Measurements from ENCODE around the gene BCKDK. TPM values are rescaled to one million over a fixed set of nuclear protein-coding genes. Genes with fewer than 3 reads are reported as not detected.

BCKDK gene
- total RNA-seq, result 42.4 and 43.5 TPM in 2 replicates
- long read RNA-seq, transcript BCKDK-201 (12 exons, 2,128 nt), result major isoform, 12 of 20 reads
- long read RNA-seq, partial matches to known transcripts, result 4 of 20 reads
- long read RNA-seq, other reads (novel, unspliced or antisense), result 2 of 20 reads

DNA sequence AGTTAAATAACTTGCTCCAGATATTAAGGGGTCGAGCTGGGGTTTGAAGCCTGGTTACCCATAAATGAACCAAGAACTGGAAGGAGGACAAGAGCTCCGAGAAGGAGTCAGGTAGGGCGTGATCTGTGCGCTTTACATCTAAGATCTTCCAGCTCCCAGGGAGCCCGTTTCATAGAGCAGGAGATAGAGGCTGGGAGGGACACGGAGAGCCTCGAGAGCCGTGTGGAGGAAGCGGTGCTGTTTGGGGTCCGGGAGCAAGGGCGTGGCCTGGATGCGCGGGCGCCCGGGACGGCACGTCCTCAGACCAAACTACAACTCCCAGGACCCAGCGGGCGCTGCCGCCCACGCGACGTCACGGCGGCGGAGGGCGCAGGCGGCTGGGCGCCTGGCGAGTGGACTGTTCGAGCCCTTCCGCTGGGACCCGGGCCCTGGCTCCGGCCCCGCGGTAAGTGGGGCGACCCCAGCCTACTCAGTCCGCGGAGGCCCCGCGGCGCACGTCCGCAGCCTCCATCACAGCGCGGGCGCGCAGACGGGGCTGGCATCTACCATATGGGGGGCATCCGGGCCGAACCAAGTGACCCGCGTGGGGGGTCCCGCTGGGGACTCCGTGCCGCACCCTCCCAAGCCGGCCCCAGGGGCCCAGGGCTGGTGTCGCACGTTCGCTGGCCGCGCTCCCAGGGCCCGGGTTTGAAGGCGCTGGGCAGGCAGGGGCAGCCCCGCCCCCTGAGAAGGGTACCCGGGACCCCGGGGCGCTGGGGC, at the start of gene BCKDK:
TSS of gene BCKDK (plus strand) at position 352 of the 759 bp plus-strand sequence. CDS start 838 bp downstream, outside the sequence.
- Mint-ChIP-seq H3K9me3 (no peaks in the 10 kb centered on the region), H3K4me3 (peak within 1 kb of the TSS; percentile 90), H3K27ac (ENCODE audit: unreplicated experiment) (no peak within 1 kb of the TSS), H3K27me3 (ENCODE audit: low read depth) (no peaks in the 10 kb centered on the region), H3K36me3 (ENCODE audit: low read depth) (peaks cover 3% of the 10 kb centered on the region), H3K4me1 (peaks cover 16% of the 10 kb centered on the region)
- TF ChIP-seq, protein P1, sequence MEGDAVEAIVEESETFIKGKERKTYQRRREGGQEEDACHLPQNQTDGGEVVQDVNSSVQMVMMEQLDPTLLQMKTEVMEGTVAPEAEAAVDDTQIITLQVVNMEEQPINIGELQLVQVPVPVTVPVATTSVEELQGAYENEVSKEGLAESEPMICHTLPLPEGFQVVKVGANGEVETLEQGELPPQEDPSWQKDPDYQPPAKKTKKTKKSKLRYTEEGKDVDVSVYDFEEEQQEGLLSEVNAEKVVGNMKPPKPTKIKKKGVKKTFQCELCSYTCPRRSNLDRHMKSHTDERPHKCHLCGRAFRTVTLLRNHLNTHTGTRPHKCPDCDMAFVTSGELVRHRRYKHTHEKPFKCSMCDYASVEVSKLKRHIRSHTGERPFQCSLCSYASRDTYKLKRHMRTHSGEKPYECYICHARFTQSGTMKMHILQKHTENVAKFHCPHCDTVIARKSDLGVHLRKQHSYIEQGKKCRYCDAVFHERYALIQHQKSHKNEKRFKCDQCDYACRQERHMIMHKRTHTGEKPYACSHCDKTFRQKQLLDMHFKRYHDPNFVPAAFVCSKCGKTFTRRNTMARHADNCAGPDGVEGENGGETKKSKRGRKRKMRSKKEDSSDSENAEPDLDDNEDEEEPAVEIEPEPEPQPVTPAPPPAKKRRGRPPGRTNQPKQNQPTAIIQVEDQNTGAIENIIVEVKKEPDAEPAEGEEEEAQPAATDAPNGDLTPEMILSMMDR (conservative IDR thresholded peaks at IDR 0.05), result no peak
- DNase-seq (ENCODE audit: low read depth, low spot score), result peak; percentile 63

DNA sequence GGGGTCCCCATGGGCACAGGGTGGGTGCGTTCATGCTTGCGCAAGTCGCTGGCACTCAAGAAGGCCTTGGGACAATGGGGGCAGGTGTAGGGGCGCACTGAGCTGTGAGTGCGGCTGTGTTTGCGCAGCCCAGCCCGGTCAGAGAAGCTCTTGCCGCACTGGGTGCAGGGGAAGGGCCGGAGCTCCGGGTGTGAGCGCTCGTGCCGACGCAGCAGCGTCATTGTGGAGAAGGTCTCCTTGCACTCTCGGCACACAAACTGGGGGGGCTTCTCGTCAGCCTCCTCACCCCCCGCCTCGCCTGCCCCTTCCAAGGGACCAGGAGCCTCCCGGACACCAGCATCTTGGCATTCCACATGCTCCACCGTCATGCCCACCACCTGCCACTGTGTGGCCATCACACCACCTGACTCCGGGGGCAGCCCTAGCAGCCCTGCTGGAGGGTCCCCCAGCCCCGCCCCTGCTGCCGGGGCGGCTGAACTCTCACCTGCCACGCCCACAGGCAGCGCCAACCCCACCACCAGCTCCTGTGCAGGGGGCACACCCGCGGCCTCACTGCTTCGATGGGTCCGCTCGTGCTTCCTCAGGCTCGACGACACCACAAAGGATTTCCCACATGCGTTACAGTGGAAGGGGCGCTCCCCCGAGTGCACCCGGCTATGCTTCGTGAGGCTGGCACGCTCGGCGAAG, 46.9 kb upstream of the BCKDK start:
- DNase-seq (ENCODE audit: low read depth, low spot score), result no peak
- Mint-ChIP-seq H3K4me3 (no peak overlapping the region), H3K27me3 (ENCODE audit: low read depth) (no peaks in the 10 kb centered on the region)

DNA sequence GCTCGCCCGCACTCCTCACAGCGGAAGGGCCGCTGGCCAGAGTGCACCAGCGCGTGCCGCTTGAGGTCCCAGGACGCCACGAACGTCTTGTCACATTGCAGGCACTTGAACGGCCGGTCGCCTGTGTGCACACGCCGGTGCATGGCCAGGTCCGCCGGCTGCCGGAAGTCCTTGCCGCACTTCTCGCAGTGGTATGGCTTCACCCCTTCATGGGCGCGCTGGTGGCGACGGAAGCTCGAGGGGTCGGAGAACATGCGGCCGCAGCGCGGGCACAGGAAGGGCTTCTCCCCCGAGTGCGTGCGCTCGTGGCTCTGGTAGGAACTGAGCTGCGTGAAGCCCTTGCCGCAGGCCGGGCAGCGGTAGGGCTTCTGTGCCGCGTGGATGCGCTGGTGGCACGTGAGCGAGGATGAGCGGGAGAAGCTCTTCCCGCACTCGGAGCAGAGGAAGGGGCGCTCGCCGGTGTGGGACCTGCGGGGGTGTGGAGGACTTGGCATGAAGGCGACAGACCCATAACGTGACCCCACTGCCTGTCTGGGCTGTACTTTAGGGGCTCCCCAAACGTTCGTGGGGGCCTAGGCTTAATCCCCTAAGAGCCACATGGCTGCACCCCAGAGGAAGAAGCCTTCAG, 46.3 kb upstream of the BCKDK start:
- Mint-ChIP-seq H3K27me3 (ENCODE audit: low read depth) (no peaks in the 10 kb centered on the region), H3K4me3 (no peak overlapping the region), H3K4me1 (no peaks in the 10 kb centered on the region), H3K27ac (ENCODE audit: unreplicated experiment) (no peak overlapping the region), H3K9me3 (no peaks in the 10 kb centered on the region), H3K36me3 (ENCODE audit: low read depth) (peaks cover 8% of the 10 kb centered on the region)
- no peak for DNase-seq (ENCODE audit: low read depth, low spot score)
- TF ChIP-seq, protein P1 (conservative IDR thresholded peaks at IDR 0.05), result no peak

More for the DNA sequence above, 46.9 kb upstream of the BCKDK start:
- TF ChIP-seq, protein P1 (conservative IDR thresholded peaks at IDR 0.05), result no peak
- Mint-ChIP-seq H3K36me3 (ENCODE audit: low read depth) (peaks cover 8% of the 10 kb centered on the region), H3K27ac (ENCODE audit: unreplicated experiment) (no peak overlapping the region), H3K4me1 (no peaks in the 10 kb centered on the region), H3K9me3 (no peaks in the 10 kb centered on the region)

DNA sequence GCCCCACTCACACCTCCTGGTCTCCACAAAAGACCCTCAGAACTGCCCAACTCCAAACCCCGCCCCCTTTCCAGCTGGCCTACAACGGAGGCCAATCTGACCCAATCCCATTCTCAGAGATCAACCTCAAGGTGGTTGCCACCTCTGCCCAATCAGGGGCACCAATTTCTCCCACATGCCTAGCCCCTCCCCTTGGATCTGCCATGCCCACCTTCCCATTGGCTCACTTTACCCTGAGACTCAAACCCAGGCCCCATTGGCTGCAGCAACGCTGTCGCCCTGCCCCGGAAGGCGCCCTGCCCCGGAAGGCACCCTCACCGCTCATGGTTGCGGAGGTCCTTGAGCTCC, 44.7 kb upstream of the BCKDK start:
- H3K36me3 Mint-ChIP-seq (ENCODE audit: low read depth), result peaks cover 8% of the 10 kb centered on the region
- no peak overlapping the region for H3K4me3 Mint-ChIP-seq
- H3K27me3 Mint-ChIP-seq (ENCODE audit: low read depth), result no peaks in the 10 kb centered on the region
- H3K27ac Mint-ChIP-seq (ENCODE audit: unreplicated experiment), result no peak overlapping the region
- no peaks in the 10 kb centered on the region for H3K4me1 Mint-ChIP-seq
- DNase-seq (ENCODE audit: low read depth, low spot score), result no peak
- TF ChIP-seq, protein P1 (conservative IDR thresholded peaks at IDR 0.05), result no peak
- no peaks in the 10 kb centered on the region for H3K9me3 Mint-ChIP-seq

DNA sequence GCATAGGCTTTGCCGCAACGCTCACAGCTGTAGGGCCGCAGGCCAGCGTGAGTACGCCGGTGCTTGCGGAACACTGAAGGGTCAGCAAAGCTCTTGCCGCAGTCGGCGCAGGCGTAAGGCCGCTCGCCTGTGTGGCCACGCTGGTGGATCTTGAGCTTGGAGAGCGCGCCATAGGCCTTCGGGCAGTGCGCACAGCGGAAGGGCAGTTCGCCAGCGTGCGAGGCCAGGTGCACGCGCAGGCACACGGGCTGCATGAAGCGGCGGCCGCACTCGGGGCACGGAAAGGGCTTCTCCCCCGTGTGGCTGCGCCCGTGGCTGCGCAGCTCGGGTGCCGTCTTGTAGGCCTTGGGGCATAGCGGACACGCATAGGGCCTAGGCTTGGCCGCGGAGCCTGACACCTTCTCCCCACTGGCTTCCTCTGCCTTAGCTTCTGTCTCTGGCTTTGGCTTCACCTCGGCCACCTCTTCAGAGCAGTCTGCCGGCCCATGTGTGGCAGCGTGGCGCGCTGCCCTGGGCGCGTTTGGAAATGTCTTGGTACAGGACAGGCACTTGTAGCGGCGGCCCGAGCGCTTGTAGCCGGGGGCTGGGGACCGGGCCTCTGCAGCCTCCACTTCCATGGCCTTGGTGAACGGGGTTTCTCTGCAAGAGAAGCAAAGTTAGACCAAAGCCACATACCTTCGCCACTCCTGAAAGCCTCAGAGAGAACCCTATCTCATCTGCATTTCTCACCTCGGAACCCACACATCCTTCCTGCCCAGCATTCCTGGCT, 44.2 kb upstream of the BCKDK start:
- no peaks in the 10 kb centered on the region for H3K4me1 Mint-ChIP-seq
- H3K9me3 Mint-ChIP-seq, result no peaks in the 10 kb centered on the region
- H3K36me3 Mint-ChIP-seq (ENCODE audit: low read depth), result peaks cover 8% of the 10 kb centered on the region
- DNase-seq (ENCODE audit: low read depth, low spot score), result no peak
- no peak overlapping the region for H3K27ac Mint-ChIP-seq (ENCODE audit: unreplicated experiment)
- TF ChIP-seq, protein P1 (conservative IDR thresholded peaks at IDR 0.05), result no peak
- no peaks in the 10 kb centered on the region for H3K27me3 Mint-ChIP-seq (ENCODE audit: low read depth)
- H3K4me3 Mint-ChIP-seq, result no peak overlapping the region

All from neural crest cell (in vitro differentiated cells).